ENCODE results near the gene SCGB1C2.
"Not testable (repeated sequence)": the region's sequence is repeated elsewhere in the genome, so short reads cannot be mapped to it uniquely, and the experiment has no call there.

SCGB1C2 gene

GRCh38 chr17:149231-149630 lies 11.9 kb downstream of the SCGB1C2 start:
- no peak for DNase-seq (ENCODE audit: low read depth)

GRCh38 chr17:149897-150584 lies 12.7 kb downstream of the SCGB1C2 start:
- DNase-seq (ENCODE audit: low read depth): no peak

DNA sequence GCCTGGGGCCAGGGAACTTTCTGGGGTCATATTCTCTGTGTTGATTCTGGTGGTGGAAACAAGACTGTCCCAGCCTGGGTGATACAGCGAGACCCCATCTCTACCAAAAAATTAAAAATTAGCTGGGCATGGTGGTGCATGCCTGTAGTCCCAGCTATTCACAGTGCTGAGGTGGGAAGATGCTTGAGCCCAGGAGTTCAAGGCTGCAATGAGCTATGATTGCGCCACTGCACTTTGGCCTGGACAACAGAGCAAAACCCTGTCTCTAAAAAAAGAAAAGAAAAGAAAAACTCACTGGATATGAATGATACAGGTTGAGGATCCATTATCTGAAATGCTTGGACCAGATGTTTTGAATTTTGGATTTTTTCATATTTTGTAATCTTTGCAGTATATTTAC lies 13.6 kb downstream of the SCGB1C2 start:
- no peak for DNase-seq (ENCODE audit: low read depth)

- DNase-seq (ENCODE audit: low read depth): no peak
These were observed 14.8 kb downstream of the SCGB1C2 start for GRCh38 chr17:151886-152859.

GRCh38 chr17:152860-153420 lies 15.6 kb downstream of the SCGB1C2 start:
- DNase-seq (ENCODE audit: low read depth): no peak

- no peak for DNase-seq (ENCODE audit: low read depth)
These were observed 16.5 kb downstream of the SCGB1C2 start for GRCh38 chr17:153851-154250.

DNA sequence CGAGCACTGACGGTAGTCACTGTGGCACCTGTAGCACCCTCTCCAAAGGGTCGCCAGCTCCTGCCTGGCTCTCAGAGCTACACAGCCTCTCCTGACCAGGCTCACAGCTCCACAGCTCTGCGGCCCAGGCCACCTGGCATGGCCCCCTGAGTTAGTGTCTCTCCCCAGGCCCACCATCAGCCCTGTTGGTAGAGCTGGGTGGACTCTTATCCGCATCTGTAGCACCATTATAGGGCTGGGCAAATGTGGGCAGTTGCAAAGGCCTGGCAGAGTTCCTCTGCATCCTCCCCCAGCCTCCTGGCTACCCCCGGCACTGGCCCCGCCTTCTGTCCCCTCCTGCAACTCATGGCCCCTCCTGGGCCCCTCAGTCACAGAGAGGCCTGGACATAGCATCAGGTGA lies 18.2 kb downstream of the SCGB1C2 start:
- no peak for DNase-seq (ENCODE audit: low read depth)

DNA sequence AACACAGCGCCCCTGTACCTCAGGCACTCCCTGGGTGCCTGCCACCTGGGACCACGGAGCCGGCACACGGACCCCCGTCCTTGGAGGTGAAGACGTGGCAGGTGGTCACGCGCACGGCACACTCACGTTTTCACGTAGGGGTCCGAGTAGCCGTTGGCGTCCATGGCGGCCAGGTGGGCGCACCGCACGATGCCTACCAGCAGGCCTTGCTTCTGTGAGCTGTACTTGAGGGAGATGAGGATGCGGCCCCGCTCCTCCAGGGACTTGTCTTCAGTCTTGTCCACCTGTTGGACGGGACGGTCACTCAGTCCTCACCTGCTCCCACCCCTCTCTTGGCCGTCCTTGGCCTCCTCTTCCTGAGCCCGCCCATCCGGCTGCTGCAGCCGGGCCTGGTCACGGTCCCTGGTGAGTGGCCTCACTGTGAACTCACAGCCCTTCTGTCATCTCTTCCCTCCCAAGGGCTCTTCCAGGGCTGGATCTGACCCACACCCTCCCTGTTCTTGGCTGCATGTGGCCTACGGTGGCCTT lies 18.8 kb downstream of the SCGB1C2 start:
- DNase-seq (ENCODE audit: low read depth): no peak

DNA sequence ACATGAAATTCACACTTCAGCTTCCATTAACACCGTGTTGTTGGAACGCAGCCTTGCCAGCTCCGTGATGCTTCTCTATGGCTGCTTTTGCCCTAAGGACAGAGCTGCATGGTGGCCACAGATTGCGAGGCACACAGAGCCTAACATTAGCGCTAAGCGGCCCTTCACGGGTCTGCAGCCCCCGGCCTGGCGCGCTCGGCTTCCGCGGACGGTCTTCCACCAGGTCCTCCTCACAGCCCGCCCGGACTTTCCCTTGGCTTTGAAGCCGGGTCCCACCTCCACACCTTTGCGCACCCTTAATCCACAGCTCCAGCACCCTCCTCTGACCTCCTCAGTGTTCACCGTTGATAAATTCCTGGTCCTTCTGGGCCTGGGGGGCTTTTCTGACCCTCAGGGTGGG lies 19.6 kb downstream of the SCGB1C2 start:
- no peak for DNase-seq (ENCODE audit: low read depth)

GRCh38 chr17:157901-158300 lies 20.5 kb downstream of the SCGB1C2 start:
- no peak for DNase-seq (ENCODE audit: low read depth)

DNA sequence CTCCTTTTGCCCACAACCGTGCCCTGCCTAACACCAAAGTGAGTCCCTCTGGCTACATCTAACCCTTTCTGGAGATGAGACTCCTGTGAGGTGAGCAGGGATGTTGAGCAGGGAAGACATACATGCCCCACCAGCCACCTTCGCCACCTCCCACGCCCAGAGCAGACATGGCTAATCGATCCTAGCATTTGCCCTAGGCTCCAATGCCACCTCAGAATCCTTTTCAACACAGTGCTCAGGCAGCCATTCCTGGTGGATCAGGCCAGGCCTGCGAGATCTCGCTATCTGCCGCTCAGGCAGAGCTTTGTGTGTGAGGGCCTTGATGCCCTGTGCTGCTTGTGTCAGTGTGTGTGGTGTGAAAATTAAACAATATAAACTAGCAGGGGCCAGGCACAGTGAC lies 21.0 kb downstream of the SCGB1C2 start:
- no peak for DNase-seq (ENCODE audit: low read depth)

DNA sequence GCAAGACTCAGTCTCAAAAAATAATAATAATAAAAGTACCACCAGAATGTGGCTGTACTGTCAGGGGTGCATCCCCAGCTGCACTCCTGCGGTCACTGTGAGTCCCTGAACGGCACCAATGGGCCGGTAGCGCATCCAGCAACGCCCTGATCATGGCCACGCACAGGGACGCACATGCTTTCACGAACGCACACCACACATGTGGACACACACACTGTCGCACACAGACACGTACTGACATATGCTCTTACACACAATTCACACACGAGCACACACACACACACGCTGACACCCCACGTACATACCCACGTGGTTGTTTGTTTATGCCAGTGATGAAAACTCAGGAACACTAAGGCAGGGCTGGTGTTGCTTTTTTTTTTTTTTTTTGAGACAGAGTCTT lies 22.2 kb downstream of the SCGB1C2 start:
- no peak for DNase-seq (ENCODE audit: low read depth)

- no peak for DNase-seq (ENCODE audit: low read depth)
These were observed 23.0 kb downstream of the SCGB1C2 start for GRCh38 chr17:160336-160735.

GRCh38 chr17:161481-161880 lies 24.1 kb downstream of the SCGB1C2 start:
- no peak for DNase-seq (ENCODE audit: low read depth)

DNA sequence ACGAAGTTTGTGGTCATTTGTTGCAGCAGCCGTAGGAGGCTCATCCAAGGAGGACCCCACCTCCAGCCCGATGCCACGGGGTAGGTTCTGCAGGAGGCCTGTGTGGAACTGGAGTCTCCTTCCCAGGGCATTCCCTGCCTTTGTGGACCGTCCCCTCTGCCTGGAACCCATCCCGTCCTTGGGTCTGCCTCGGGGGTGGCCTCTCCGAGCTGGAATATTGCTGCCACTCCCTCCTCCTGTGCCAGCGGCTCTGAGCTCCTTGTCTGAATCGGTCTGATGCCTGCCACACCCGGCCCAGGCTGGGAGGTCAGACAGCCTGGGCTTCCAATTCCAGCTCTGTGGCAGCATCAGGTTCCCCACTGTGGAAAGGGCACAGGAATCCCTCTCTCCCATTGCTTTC lies 25.3 kb downstream of the SCGB1C2 start:
- no peak for DNase-seq (ENCODE audit: low read depth)

GRCh38 chr17:163514-164098 lies 26.2 kb downstream of the SCGB1C2 start:
- no peak for DNase-seq (ENCODE audit: low read depth)

GRCh38 chr17:164303-165235 lies 27.2 kb downstream of the SCGB1C2 start:
- DNase-seq (ENCODE audit: low read depth): no peak

DNA sequence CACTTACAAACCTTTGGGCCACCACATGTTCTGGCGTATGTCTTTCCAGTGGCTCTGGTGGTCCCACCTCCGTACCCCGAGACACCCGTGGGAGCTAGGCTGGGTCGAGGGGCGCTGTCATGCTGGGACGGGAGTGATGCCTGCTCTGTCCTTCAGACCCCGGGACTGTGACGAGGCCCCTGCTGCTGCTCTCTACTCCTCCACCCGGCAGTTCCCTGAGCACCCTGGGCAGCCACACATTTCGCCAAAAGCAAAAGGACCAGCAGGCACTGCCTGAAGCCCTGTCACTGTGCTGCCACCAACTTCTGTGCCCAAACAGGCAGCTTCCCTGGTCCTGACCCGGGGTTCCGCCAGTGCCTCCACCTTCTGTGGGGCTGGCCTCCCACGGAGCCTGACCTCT lies 28.6 kb downstream of the SCGB1C2 start:
- DNase-seq (ENCODE audit: low read depth): no peak

DNA sequence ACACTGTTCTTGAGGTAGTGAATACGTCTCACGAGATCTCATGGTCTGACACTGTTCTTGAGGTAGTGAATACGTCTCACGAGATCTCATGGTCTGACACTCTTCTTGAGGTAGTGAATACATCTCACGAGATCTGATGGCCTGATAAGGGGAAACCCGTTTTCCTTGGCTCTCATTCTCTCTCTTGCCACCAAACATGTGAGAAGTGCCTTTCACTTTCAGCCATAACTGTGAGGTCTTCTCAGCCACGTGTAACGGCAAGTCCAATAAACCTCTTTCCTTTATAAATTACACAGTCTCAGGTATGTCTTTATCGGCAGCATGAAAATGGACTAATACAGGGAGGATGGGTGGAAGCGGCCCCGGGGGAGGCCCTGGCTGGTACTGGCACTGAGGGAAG lies 31.2 kb downstream of the SCGB1C2 start:
- DNase-seq (ENCODE audit: low read depth): not testable (repeated sequence)

GRCh38 chr17:170130-170670 lies 32.8 kb downstream of the SCGB1C2 start:
- DNase-seq (ENCODE audit: low read depth): no peak

DNA sequence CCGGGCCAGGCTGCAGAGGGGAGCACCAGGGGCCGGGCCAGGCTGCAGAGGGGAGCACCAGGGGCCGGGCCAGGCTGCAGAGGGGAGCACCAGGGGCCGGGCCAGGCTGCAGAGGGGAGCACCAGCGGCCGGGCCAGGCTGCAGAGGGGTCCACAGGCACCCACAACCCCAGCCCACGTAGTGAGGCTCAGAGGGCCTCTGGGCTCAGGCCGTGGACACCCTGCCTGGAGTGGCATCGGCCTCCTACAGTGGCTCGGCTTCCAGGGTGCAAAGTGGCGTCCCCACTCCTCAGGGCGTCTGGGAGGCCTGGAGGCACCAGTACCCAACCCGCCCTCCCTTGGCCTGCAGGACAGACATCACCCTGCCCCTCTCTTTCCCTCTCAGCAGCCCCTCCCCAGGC lies 34.5 kb downstream of the SCGB1C2 start:
- DNase-seq (ENCODE audit: low read depth): no peak

Data from fibroblast of the conjunctiva (primary cell).